Kidney (tissue), 14 donors: Measurements from ENCODE around the gene ZNF18. TPM values are rescaled to one million over a fixed set of nuclear protein-coding genes. Genes with fewer than 3 reads are reported as not detected.

ENCODE experiments used
- DNase-seq, 5 donors: peaks; one replicate each; pipeline ENCODE4 v3.0.0-alpha.2; 2013 to 2020
- FAIRE-seq: peaks from 2 replicates; lab custom pipeline; 2012; peaks lifted over from hg19 to GRCh38; lab: Jason Lieb, UNC
- H3K27ac ChIP-seq, 2 donors: one replicate each; pipeline ENCODE4 v1.7.0; 2013; ENCODE audit warnings: low read depth in 2 of 2, low read length in 2 of 2, inconsistent platforms in 1 of 2
- H3K27me3 ChIP-seq: one replicate; pipeline ENCODE4 v1.7.1; 2013; ENCODE audit warnings: low read length, inconsistent platforms; ENCODE audit not compliant: control insufficient read depth, insufficient read depth
- H3K36me3 ChIP-seq, 3 donors: one replicate each; pipeline versions ENCODE4 v1.7.0 to v1.7.1; 2013; ENCODE audit warnings: low read length in 3 of 3, control low read depth in 1 of 3, inconsistent platforms in 1 of 3; ENCODE audit not compliant: insufficient read depth in 3 of 3, control insufficient read depth in 2 of 3
- H3K4me1 ChIP-seq, 3 donors: one replicate each; pipeline versions ENCODE4 v1.7.0 to v1.7.1; 2013; ENCODE audit warnings: low read length in 3 of 3, inconsistent platforms in 1 of 3, low read depth in 1 of 3; ENCODE audit not compliant: control insufficient read depth in 2 of 3, insufficient read depth in 2 of 3
- H3K4me3 ChIP-seq, 3 donors: one replicate each; pipeline versions ENCODE4 v1.7.0 to v1.8.1; 2013; ENCODE audit warnings: low read length in 3 of 3, control low read depth in 1 of 3, inconsistent platforms in 1 of 3
- H3K9ac ChIP-seq, 3 donors: one replicate each; pipeline versions ENCODE4 v1.7.0 to v1.7.1; 2013; ENCODE audit warnings: low read length in 3 of 3, control low read depth in 1 of 3, inconsistent platforms in 1 of 3
- H3K9me3 ChIP-seq, 3 donors: one replicate each; pipeline versions ENCODE4 v1.7.0 to v1.7.1; 2013; ENCODE audit warnings: low read length in 3 of 3, control low read depth in 1 of 3, inconsistent platforms in 1 of 3; ENCODE audit not compliant: control insufficient read depth in 2 of 3, insufficient read depth in 1 of 3
- CTCF ChIP-seq: IDR thresholded peaks from 3 replicates; pipeline ENCODE4 v1.5.1; 2012; ENCODE audit warnings: mild to moderate bottlenecking, moderate library complexity, borderline replicate concordance; ENCODE audit not compliant: insufficient read depth; ENCODE audit errors: extremely low read depth
- intact Hi-C: fragments of 100-400 bp; cut with DNase I; formaldehyde crosslinking; loops from one replicate; pipeline ENCODE4 v1.11.1; 2022
- polyA plus RNA-seq: library from polyadenylated mRNA; stranded (reverse); fragments of 350-450 nt; fragmentation: Illumina TruSeq; extraction: RNeasy Lipid Tissue Mini Kit (QIAGEN cat#74804); gene quantifications from one replicate; pipeline ENCODE4 v1.2.3, GENCODE V29; 2014; ENCODE audit warnings: low read depth, low replicate concordance; ENCODE audit not compliant: insufficient read depth
- total RNA-seq: library from RNA; stranded (reverse); fragmentation: NEBNext Ultra II Directional; extraction: Animal tissue kit (Norgen Biotek cat#: 25700); gene quantifications from one replicate; pipeline ENCODE4 v1.2.1, GENCODE V29; 2021
- donor health status: control.
- donor health status: control.
- donor health status: control.
- donor health status: control.
- donor health status: control.
- donor health status: DM: yes; HTN: yes; CAD: no.
- donor health status: Normal renal cell carcinoma (clear cell type).

ZNF18 gene
- total and polyA plus RNA-seq, 2 donors from 2014 or later: 5.1 to 8.2 TPM

GRCh38 chr17:11991461-11991860 is 5.8 kb downstream of the ZNF18 start:
- no peaks in the 10 kb centered on the region for H3K9me3 ChIP-seq
- no peak for TF ChIP-seq CTCF
- H3K4me1 ChIP-seq: peaks cover 0 to under 1% (median 0%) of the 10 kb centered on the region in 3 donors
- H3K27me3 ChIP-seq: no peaks in the 10 kb centered on the region
- H3K27ac ChIP-seq: no peak overlapping the region
- H3K36me3 ChIP-seq: peaks cover 0 to 13% (median 13%) of the 10 kb centered on the region in 3 donors
- no peak for DNase-seq
- no peak for FAIRE-seq
- H3K4me3 ChIP-seq: no peak overlapping the region
- intact Hi-C loops: no loop called here
- H3K9ac ChIP-seq: no peak overlapping the region

DNA sequence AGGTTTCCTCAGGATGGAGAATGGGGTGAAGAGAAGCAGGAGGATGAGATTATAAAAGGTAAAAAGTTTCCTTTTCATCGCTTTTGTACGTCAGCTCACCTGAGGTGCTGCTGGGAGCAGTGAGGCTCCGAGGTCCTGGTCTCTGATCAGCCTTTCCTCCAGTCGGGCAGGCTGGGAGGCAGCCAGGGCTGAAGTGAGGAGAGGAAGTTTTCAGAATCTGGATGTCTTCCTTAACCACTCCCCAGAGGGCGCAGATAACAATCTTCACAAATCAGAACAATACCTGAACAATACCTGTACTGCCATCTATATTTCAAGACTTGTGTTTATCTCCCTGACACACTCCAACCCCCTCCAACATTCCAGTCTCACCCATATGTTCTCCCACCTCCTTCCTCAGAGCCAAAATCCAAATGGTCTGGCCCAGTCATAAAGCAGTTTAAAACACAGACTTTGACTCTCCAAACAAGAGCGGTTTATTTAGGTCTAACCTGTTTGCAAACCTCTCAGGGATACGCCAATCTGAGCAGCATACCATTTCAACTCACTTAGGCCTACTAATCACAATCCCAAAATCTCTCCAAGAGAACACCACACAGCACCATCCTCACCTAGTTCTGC is 6.8 kb downstream of the ZNF18 start:
- TF ChIP-seq CTCF: no peak
- intact Hi-C loops: no loop called here
- no peak for DNase-seq
- FAIRE-seq: no peak
- H3K9ac ChIP-seq: no peak overlapping the region
- no peaks in the 10 kb centered on the region for H3K9me3 ChIP-seq
- no peak overlapping the region for H3K4me3 ChIP-seq
- H3K36me3 ChIP-seq: peaks cover 0 to 13% (median 13%) of the 10 kb centered on the region in 3 donors
- H3K27ac ChIP-seq: no peak overlapping the region
- no peaks in the 10 kb centered on the region for H3K4me1 ChIP-seq
- H3K27me3 ChIP-seq: no peaks in the 10 kb centered on the region

- no peak overlapping the region for H3K27ac ChIP-seq
- no peak overlapping the region for H3K4me3 ChIP-seq
- H3K9me3 ChIP-seq: no peaks in the 10 kb centered on the region
- intact Hi-C loops: no loop called here
- H3K4me1 ChIP-seq: no peaks in the 10 kb centered on the region
- peaks cover 0 to 22% (median 21%) of the 10 kb centered on the region in 3 donors for H3K36me3 ChIP-seq
- peak; percentile 45 for TF ChIP-seq CTCF
- H3K27me3 ChIP-seq: no peaks in the 10 kb centered on the region
- FAIRE-seq: peak; percentile 60
- peak in 2 of 5 donors; percentile 50 to 55 for DNase-seq
- no peak overlapping the region for H3K9ac ChIP-seq
Measured at GRCh38 chr17:11986942-11987329, 10.3 kb downstream of the ZNF18 start.
